NB4 (cell line): ENCODE measurements around the gene ZFP36L2.

Source experiments
- CTCF ChIP-seq: IDR thresholded peaks from one replicate; pipeline ENCODE4 v1.5.1; 2012; ENCODE audit warnings: low read depth, low read length
- MAX ChIP-seq: IDR thresholded peaks from 2 replicates; pipeline ENCODE4 v1.6.1; 2011; ENCODE audit warnings: low read depth, low read length
- MYC ChIP-seq: IDR thresholded peaks from 2 replicates; pipeline ENCODE4 v1.6.1; 2011; ENCODE audit warnings: low read depth, low read length
- POLR2A ChIP-seq: IDR thresholded peaks from 2 replicates; pipeline ENCODE4 v1.6.1; 2011; ENCODE audit warnings: mild to moderate bottlenecking; ENCODE audit not compliant: insufficient read length; ENCODE audit errors: extremely low read depth

GRCh38 chr2:43265421-43265820 is 39.0 kb upstream of the ZFP36L2 start:
- TF ChIP-seq CTCF (no peak), MYC (no peak), POLR2A (no peak), MAX (no peak)
